Hematopoietic multipotent progenitor cell treated with erythropoietin and hydrocortisone succinate and interleukin-3 and kit ligand, for 15 days (in vitro differentiated cells): ENCODE data around the gene KRT8.

Experiments used
- DNase-seq: peaks from one replicate; pipeline ENCODE4 v3.0.0-alpha.2; 2015; ENCODE audit warnings: low spot score

KRT8 gene

DNA sequence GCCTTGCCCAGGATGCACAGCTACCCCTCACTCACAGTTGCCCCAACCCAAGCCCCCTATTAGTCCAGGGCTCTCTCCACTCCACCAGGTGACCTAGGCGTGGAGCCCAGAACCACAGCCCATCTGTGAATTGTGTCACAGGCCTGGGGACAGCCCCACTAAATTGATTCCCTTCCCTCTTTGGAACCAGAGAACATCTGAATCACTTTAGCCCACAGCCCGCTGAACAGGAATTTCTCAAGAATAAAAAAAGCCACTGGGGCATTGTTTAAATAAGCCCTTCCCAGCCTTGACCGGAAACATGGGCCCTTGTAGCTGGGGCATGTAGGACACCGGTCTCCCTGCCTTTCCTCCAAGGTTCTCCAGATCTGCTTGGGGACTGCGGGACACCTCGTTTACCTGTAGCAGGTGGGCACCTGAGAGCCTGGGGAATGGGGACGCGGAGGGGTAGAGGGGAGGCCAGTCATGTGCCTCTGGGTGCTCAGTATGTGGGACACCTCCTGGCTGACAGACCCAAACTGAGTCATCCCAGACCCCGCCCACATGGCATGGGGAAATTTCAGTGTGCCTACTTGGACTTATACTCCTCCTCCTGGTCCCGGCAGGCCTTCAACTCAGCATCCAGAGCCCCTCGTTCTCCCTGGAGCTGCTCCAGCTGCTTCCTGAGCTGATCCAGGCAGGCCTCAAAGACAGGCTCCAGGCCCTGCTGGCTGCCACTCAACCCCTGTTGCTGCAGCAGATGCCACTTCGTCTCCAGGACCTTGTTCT, 57.4 kb downstream of the KRT8 start:
- no peak for DNase-seq
